Stimulated activated CD4-positive, alpha-beta T cell treated with anti-CD3 and anti-CD28 coated beads, Interleukin-2, amount 100 ng/mL, for 24 hours (primary cell): ENCODE measurements around the gene AP2M1.

ENCODE experiments used
- DNase-seq, 2 donors: peaks; one replicate each; pipeline ENCODE4 v3.0.0-alpha.2; 2020

The AP2M1 gene

DNA sequence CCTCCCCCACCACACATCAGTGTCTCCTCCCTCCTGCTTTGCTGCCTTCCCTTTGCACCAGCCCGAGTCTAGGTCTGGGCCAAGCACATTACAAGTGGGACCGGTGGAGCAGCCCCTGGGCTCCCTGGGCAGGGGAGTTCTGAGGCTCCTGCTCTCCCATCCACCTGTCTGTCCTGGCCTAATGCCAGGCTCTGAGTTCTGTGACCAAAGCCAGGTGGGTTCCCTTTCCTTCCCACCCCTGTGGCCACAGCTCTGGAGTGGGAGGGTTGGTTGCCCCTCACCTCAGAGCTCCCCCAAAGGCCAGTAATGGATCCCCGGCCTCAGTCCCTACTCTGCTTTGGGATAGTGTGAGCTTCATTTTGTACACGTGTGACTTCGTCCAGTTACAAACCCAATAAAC is 9.0 kb downstream of the AP2M1 start:
- DNase-seq: no peak

DNA sequence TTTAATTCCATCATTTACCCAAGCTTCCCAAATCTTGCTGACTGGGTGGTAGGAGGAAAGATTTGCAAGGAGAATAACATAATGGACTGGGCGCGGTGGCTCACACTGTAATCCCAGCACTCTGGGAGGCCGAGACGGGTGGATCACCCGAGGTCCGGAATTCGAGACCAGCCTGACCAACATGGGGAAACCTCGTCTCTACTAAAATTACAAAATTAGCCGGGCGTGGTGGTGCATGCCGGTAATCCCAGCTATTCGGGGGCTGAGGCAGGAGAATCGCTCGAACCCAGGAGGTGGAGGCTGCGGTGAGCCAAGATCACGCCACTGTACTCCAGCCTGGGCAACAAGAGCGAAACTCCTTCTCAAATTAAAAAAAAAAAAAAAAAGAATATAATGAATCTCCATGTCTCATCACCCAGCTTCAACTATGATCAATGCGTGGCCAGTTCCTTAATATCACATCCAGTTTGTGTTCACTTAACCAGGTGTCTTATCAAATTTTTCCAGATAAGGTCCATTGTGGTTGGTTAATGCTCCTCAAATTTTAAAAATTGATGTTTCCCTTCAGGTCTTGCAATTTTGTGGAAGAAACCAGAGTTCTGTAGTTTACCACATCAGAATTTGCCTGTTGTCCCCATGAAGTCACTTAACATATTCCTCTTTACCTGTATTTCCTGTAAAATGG is 10.0 kb downstream of the AP2M1 start:
- no peak for DNase-seq

DNA sequence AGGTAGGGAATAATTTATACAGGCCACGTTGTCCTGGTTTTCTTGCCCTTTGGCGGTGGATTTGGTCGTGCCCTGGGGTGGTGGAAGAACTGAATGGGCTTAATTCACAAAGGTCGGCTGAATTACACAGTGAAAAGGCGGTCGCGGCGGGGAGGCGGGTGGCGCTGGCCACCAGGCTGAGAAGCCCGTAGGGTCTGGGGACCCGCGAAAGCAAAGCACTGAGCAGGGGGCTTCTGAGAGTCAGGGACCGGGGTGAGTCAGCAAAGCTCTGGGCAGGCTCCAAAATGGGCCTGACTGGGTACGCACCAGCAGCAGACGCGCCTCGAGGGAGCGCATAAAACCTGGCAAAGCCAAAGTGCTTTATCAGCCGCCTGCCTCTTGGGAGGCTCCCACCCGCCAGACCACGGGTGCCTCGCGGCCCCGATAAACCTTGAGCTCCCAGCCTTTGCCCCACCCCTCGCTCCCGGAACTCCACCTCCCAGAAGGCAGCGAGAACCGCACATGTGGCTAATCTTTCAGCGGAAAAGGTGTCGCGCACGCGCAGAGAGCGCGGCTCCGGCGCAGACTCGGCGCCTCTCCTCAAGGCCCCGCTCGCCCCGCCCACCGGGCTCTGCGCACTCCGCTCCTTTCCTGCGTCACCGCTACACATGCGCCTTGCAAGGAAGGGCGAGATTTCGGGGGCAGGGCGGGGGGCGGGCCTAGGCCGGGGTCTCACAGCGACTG is 11.0 kb downstream of the AP2M1 start:
- peak; percentile 99 for DNase-seq

DNA sequence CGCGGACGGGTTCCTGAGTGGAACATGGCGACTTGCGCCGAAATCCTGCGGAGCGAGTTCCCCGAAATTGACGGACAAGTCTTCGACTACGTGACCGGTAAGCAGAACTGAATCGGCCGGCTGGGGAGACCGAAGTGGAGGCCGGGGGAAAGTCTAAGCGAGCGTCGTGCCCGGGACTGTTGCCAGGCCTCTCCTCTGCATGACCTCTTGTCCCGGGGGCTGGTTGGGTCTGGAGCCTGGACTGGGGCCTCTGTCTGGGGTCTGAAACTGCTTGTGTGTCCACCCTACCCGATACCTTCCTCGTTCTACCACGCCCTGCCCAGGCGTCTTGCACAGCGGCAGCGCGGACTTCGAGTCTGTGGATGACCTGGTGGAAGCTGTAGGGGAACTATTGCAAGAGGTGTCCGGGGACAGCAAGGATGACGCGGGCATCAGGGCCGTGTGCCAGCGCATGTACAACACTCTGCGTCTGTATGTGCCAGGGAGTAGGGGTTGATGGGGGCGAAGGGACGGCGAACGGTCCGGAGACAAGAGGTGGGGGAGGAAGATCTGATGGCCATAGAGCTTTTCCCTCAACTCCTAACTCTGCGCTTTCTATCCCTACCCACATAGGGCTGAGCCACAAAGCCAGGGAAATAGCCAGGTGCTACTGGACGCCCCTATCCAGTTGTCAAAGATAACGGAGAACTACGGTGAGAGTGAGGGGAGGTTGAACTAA is 11.7 kb downstream of the AP2M1 start, which contains the start of gene ABCF3:
ABCF3 (plus strand) TSS at position 16 of the 718 bp plus-strand sequence; CDS start at position 25, 9 bp downstream.
- no peak for DNase-seq

DNA sequence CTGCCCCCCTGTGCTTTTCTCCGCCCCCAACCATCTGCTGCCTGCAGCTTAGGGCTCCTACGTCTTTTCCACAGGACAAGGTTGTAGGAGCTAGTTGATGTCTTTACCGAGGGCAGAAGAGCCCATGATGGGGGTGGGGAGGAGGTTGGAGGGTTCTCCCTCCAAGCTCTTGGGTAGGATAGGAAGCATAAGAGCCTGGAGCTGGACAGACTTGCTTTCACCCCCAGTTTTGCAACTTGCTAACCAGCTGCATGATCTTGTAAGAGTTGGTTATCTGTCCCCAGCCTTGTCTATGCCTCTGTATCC is 12.2 kb downstream of the AP2M1 start:
- no peak for DNase-seq

DNA sequence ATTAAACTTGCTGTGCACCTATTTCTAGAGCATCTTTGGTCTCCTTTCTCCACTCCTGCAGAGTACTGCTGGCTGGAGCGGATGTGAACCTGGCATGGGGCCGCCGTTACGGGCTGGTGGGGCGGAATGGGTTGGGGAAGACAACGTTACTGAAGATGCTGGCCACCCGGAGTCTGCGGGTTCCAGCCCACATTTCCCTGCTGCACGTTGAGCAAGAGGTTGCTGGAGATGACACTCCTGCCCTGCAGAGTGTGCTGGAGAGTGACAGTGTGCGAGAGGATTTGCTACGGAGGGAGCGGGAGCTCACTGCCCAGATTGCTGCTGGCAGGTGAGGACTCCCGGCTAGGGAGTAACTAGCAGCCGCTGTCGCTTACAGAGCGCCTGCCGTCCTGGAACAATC is 13.4 kb downstream of the AP2M1 start:
- DNase-seq: no peak

DNA sequence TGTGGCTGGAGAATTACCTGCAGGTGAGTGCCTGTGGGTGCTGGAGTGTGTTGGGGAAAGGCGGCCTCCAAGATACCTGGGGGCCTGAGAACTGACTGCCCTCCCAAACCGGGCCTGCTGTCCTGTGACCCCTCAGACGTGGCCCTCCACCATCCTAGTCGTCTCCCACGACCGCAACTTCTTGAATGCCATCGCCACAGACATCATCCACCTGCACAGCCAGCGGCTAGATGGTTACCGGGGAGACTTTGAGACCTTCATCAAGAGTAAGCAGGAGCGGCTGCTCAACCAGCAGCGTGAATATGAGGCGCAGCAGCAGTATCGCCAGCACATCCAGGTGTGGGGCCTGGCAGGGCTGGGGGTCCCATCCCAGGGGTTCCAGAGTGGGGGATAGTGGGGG is 14.8 kb downstream of the AP2M1 start:
- DNase-seq: no peak

DNA sequence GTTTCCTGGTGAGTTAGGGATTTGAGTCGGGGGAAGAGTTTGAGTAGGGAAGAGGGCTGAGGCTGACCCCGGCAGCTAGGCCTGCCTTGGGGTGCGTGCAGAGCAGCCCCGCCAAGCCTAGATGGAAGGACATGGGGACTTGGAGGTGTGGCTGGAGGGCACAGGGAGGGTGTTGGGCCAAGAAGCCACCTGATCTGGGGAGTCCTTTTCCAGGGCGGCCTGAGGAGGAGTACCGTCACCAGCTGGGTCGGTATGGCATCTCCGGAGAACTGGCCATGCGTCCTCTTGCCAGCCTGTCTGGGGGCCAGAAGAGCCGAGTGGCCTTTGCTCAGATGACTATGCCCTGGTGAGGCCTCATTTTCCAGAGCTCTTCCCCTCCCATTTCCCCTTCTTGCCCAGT is 18.2 kb downstream of the AP2M1 start:
- DNase-seq: no peak

DNA sequence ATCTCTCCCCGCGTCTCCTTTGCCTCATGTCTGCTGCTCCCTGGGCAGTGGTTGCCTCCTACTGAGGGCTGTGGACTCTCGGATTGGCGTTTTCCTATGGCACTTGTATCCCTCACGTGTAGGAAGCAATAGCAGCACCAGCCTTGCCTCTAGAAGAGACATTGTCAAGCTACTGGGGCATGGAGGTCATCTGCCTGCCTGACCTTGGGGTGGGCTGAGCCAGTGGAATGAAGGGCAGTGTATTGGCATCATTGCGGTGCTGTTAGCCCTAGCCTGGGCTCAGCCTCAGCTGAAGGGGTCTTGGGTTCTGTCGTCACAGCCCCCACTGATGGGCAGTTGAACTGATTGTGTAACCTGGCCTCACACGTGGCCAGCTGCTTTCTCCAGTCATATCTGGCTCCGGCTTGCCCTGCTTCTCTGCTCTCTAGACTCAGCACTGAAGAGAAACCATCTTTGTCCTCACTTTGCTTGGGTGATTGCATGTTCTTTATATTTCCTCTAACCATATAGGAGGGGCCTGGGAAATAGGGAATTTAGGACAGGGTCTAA is 19.4 kb downstream of the AP2M1 start:
- no peak for DNase-seq

DNA sequence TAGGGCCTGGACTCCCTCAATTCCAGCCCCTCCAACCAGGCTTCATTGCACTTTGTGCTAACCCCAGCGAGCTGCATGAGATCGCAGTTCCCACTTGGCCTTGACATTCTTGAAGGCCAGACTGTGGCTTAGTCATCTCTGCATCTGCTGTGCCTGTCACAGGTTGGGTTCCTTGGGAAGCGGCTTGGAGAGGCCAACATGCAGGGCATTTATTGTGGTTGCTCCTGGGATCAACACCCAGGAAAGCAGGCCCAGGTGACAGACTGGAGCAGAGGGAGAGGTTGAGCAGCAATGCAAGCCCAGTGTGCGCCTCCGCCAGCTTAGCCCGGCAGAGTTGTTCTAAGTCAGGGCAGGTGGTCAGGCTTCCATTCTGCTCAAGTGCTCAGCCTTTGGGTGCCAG is 21.9 kb downstream of the AP2M1 start:
- DNase-seq: no peak

DNA sequence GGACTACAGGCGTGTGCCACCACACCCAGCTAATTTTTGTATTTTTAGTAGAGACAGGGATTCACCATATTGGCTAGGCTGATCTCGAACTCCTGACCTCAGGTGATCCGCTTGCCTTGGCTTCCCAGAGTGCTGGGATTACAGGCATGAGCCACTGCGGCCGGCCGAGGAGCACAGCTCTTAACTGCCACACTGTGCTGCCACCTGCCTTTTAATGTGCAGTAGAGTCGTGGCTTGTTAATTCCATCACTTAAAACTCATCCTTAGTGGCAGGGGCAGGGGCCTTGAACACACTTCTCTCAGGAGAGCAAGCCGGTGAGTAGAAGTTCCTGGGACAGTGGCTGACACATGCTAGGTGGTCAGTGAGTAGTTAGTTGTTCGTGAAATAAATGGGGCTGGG is 23.9 kb downstream of the AP2M1 start:
- DNase-seq: no peak

DNA sequence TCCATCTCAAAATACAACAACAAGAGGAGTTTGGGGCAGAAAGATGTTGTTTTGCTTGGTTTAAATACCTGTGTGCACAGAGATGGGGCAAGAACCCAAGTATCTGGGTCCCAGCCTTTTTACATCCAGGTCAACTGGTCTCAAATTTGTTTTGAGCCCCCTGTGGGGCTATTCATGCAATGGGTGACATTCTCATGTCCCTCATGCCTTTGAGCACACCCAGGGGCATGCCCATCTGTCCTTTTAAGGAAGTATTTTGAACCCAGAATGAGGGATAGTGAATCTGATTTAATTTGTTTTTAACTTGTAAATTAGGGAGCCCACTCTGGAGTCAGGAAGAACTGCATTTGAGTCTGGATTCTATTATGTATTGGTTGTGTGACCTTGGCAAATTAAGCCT is 26.2 kb downstream of the AP2M1 start:
- DNase-seq: no peak

DNA sequence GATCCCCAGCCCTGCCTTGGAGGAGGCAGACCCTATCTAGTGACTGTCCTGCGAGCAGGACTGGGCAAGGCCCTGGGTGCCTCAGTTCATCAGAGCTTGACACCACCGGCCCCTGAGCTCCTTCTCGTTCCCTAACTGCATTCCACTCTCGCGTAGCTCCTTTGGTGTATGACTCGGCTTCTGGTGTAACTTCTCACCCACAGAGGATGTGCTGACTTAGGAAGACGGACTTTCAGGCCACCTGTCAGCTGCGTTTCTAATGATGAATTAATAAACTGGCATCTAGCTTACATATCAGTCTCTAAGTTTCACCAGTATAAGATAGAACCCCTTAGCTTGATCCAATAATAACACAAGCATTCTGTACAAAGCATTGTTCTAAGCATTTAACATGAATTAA is 28.9 kb downstream of the AP2M1 start:
- DNase-seq: no peak

DNA sequence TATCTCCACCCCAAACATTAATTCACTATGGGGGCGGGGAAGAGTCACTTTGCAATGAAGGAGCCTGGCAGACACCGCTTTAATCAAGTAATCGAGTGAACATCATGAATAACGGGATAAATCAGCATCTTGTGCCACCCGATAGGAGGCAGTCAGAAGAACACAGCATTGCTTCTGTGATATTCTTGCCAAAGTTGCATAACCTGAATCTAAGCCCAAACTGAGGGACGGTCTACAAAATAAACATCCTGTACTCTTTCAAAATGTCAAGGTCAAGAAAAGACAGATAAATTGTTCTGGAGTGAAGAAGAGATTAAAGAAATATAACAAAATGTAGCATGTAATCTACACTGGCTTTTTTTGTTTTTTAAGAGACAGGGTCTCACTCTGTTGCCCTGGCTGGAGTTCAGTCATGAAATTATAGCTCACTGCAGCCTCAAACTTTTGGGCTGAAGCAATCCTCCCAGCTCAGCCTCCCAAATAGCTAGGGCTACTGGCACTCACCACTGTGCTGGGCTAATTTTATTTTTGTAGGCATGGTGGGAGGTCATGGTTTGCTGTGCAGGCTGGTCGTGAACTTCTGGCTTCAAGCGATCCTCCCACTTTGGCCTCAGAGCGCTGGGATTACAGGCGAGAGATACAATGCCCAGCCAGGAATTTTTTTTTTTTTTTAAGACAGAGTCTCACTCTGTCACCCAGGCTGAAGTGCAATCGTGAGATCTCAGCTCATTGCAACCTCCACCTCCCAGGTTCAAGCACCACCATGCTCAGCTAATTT is 34.7 kb downstream of the AP2M1 start:
- DNase-seq: no peak

DNA sequence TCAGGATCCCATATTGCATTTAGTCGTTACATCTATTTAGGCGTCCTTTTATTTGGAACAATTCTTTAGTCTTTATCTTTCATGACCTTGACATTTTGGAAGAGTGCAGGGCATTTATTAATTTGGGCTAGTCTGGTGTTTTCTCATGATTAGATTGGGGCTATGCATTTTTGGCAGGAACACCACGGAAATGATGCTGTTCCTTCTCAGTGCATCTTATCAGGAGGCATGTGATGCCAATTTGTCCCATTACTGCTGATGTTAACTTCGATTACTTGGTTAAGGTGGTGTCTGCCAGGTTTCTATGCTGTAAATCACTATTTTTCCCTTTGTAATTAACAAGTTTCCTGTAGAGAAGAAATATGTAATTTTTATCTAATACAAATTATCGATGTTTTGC is 36.6 kb downstream of the AP2M1 start:
- DNase-seq: no peak

DNA sequence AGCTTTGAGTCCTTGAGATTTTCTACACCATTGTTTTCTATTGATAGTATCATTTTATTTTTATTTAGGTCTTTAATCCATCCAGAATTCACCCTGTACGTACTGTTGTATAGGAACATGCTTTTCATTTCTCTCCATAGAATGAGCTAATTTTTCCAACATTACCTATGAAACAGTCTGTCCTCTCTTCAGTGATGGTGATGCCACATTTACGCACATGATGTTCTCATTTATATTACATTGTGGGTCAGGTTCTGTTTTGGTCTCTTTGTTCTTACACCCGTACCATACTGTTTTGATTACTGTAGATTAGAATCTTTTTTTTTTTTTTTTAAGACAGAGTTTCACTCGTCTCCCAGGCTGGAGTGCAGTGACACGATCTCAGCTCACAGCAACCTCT is 37.1 kb downstream of the AP2M1 start:
- no peak for DNase-seq

DNA sequence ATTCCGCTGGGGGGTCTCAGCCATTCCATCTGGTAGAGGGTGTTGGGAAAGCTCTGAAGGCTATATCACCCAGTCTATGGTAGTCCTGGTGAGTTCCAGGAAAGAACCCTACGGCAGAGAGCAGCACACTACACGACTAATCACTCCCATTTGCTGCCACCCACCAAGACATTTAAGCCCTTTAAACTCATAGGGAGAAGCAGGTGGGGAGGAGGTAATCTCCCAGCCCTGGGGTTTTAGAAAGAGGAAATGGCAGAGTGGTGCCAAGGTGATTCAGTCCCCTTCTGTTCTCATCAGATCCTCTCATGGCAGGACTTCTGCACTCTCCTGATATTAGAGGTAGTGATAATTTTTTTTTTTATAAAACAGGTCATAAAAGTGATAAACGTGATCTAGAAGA is 44.2 kb downstream of the AP2M1 start:
- no peak for DNase-seq

DNA sequence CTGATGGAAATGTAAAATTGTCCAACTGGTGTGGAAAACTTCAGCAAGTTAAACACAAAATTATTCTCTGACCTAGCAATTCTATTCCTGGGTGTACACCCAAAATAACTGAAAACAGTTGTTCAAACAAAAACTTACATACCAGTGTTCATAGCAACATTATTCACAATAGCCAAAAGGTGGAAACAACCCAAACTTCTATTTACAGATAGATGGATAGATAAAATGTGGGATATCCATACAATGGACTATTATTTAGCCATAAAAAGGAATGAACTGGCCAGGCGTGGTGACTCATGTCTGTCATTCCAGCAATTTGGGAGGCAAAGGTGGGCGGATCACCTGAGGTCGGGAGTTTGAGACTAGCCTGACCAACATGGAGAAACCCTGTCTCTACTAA is 47.9 kb downstream of the AP2M1 start:
- DNase-seq: no peak

DNA sequence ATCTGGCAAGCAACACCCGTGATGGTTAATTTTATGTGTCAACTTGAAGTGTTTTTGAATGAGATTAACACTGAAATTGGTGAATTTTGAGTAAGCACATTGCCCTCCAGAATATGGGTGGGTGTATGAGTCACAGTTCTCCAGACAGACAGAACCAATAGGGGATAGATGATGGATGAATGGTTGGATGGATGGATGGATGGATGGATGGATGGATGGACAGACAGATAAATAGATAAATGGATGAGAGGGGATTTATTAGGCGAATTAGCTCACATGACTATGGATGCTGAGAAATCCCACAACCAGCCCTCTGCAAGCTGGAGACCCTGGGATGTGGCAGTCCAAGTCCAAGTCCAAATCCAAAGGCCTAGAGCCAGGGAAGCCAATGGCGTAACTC is 49.3 kb downstream of the AP2M1 start:
- no peak for DNase-seq

DNA sequence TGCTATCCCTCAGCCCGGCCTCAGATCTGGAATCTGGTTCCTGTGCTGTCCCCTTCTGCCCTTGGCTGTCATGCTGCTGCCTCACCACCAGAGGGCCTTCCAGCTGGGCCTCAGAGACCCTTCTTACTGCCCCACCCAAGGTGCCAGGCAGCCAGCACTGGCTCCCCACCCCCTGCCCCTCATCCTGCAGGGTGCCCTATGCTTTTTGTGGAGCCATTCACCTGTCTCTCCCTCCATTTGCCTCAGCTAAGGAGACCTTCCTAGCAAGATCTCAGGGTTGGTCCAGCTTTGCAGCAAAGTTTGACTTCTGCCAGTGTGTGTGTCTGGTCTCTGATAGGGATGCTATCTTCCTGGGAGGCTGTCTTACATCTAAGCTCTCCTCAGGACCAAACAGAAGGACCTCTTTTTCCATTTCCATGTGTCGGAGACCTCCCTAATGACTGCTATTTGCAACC is 52.9 kb downstream of the AP2M1 start:
- DNase-seq: peak; percentile 57 to 58

DNA sequence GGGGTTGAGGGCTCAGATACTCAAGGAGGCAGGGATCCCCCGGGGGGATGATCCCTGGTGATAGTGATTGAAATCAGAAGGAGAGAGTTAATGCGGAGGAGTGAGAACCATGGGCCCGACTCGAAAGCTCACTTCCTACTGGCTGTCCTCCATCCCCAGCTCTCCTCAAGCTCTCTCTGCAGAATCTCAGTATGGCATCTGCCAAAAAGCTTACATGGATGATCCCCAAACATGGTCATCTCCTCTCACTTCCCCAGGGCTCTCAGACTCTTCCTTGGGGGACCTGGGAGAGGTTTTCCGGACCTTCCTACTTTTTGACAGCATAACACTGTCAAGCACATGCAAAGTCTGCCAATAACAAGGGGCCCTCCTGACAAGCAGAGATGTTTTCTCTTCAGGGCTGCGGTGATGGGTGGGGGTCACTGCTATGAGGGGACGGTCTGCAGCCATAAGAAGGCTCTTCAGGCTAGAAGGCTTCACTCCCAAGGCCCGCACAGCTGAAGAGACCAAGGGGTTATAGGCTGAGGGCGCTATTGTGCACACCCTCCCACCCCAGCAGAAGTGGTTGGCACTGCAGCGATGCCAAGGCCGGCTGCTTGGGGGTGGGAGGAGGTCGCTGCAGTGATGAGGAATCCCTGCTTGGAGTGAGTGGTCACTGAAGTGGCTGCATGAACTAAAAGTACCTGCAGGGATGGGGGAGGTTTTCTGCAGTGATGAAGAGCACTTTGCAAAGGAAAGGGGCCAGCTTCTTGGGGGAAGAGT is 53.9 kb downstream of the AP2M1 start:
- no peak for DNase-seq

DNA sequence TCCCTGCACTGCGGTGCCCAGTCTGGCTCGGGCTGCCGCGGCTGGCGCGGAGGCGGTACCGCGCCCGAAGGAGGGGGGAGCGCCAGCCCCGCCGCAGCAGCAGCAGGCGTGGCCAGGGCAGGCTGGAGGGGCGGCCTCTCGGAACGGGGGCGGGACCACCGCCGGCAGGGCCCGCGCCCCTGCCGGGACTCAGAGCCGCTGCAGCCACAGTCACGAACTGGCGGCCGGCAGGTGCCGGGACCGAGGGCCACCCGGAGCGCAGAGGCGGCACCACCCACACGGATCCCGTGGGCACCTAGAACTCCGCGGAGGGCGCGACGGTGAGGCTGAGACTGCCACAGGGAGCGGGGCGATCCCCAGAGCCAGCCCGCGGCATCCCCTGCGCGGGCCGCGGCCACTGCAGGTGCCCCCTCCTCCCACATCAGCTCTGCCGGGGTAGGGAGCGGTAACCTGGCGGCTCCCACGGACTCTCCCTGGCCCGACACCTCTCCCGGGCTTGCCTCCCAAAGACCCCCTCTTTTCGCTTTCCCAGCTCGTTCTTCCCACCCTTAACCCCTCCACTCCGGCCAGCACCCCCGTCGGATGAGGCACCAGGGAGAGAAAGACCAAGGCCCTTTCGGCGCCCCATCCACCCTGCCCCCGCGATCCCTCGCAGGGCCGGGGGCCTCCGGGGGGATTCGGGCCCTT is 54.9 kb downstream of the AP2M1 start, which contains the start of gene VWA5B2:
VWA5B2 (plus strand) TSS at position 192 of the 687 bp plus-strand sequence. CDS start 944 bp downstream, outside the sequence.
- DNase-seq: peak; percentile 72 to 76
